ENCODE results near the gene ATL1. TPM values are rescaled to one million over a fixed set of nuclear protein-coding genes. Genes with fewer than 3 reads are reported as not detected.
A peak's percentile ranks its signal among the peaks of the same experiment; 100 is the strongest.

The ATL1 gene
- total and polyA plus RNA-seq, 2 of the 8 experiments (the other 6 are each of a cell fraction or from before 2014, with no cell fraction given) = 4.0 to 5.9 TPM

DNA sequence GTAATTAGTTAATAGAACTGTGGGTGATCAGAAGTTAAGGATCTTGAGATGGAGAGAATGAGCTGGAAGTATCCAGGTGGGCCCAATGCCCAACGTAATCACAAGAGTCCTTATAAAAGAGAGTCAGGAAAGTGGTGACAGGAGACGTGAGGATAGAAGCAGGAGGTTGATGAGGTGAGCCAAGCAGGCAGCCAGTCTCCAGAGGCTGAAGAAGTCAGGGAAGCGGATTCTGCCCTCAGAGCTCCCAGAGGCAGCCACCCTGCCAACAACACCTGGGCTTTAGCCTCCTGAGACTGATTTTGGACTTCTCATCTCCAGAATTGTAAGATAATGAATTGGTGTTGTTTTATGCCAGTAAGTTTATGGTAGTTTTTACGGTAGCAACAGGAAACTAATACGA is 118.2 kb downstream of the ATL1 start:
- H3K18ac ChIP-seq (ENCODE audit: extremely low read depth, low read length) = no peak overlapping the region
- no peaks in the 10 kb centered on the region for H3K27me3 ChIP-seq (replicated peaks in 1 of 4; ENCODE audit: control insufficient read depth in 3 of 4, extremely low read depth in 1 of 4, insufficient read depth in 3 of 4, low read length in 3 of 4)
- no peak overlapping the region for H2BK12ac ChIP-seq (ENCODE audit: low read depth, low read length)
- H3K79me1 ChIP-seq (ENCODE audit: low read depth, low read length) = no peaks in the 10 kb centered on the region
- 84% methylated on average over 5 of the region's 5 CpGs; no CpG with 5 or more reads in 1 of the 2 experiments for WGBS, 2 experiments (ENCODE audit: extremely low coverage in 1 of 2, insufficient coverage in 1 of 2, insufficient read length in 1 of 2, insufficient replicate concordance in 2 of 2, low coverage in 1 of 2, low lambda C conversion rate in 2 of 2, missing lambda C conversion rate in 1 of 2)
- DNase-seq (ENCODE audit: low read depth in 1 of 2, low spot score in 2 of 2) (no peak), FAIRE-seq (no peak)
- H3K4me3 ChIP-seq (ENCODE audit: extremely low read depth in 1 of 4, insufficient read depth in 2 of 4, low read depth in 3 of 4, low read length in 4 of 4) = no peak overlapping the region
- no peak overlapping the region for H4K5ac ChIP-seq (ENCODE audit: insufficient read length, low read depth, low read length)
- H3K23me2 ChIP-seq (ENCODE audit: low read depth, low read length) = no peaks in the 10 kb centered on the region
- no peak overlapping the region for H3K9ac ChIP-seq (replicated peaks in 1 of 4; ENCODE audit: extremely low read depth in 1 of 4, low read depth in 3 of 4, low read length in 3 of 4)
- no peak overlapping the region for H2BK120ac ChIP-seq (replicated peaks; ENCODE audit: low read depth, low read length)
- no peak overlapping the region for H3K14ac ChIP-seq (ENCODE audit: insufficient read length)
- H2AK5ac ChIP-seq (ENCODE audit: low read depth, low read length) = no peak overlapping the region
- no peak overlapping the region for H3K23ac ChIP-seq (ENCODE audit: insufficient read length)
- no peak for TF ChIP-seq GTF2F1 (IDR thresholded peaks at IDR 0.05; ENCODE audit: borderline replicate concordance, low read depth, low read length)
- TF ChIP-seq TBP (IDR thresholded peaks at IDR 0.05; ENCODE audit: low read depth, low read length) = no peak
- no peaks in the 10 kb centered on the region for H3K4me1 ChIP-seq (replicated peaks in 1 of 4; ENCODE audit: control insufficient read depth in 3 of 4, insufficient read depth in 4 of 4, low read length in 3 of 4)
- no peak overlapping the region for H3K27ac ChIP-seq (ENCODE audit: low read depth, low read length)
- no peak overlapping the region for H3K4ac ChIP-seq (replicated peaks; ENCODE audit: insufficient read length, low read depth, low read length)
- no peak overlapping the region for H4K91ac ChIP-seq (replicated peaks; ENCODE audit: insufficient read length, low read length)
- POLR2A ChIA-PET (ENCODE audit: partially characterized antibody) = interaction anchor here (0.8 to 2.1 kb wide), 3 partner anchors 10 to 18 kb away, joined by 3 to 10 read pairs (median 4); partner anchors contain the start of gene SAV1
- no peaks in the 10 kb centered on the region for H3K9me3 ChIP-seq (ENCODE audit: insufficient read depth in 2 of 2, low read depth in 1 of 2, low read length in 1 of 2)
- H2BK5ac ChIP-seq (ENCODE audit: low read depth, low read length) = no peak overlapping the region
- CTCF ChIA-PET (ENCODE audit: partially characterized antibody) = interaction anchor here (1.3 to 1.5 kb wide), 4 partner anchors 9 to 37 kb away, joined by 3 to 4 read pairs (median 3); no protein-coding TSS in a partner anchor
- no peak overlapping the region for H2BK15ac ChIP-seq (ENCODE audit: low read length)
- 0 out of 2 replicates have a peak overlapping the region, but pooled peaks have one; percentile 35 for H2AFZ ChIP-seq (ENCODE audit: low read length)
- H3K36me3 ChIP-seq (ENCODE audit: control insufficient read depth in 2 of 4, insufficient read depth in 4 of 4, low read length in 3 of 4) = no peaks in the 10 kb centered on the region
- no peak overlapping the region for H3K4me2 ChIP-seq (ENCODE audit: insufficient read depth in 1 of 2, low read depth in 2 of 2, low read length in 2 of 2)
- no peaks in the 10 kb centered on the region for H4K20me1 ChIP-seq (replicated peaks in 1 of 2; ENCODE audit: control insufficient read depth in 1 of 2, insufficient read depth in 2 of 2, low read length in 2 of 2)
- no peak overlapping the region for H3K56ac ChIP-seq (replicated peaks; ENCODE audit: insufficient read length, low read depth, low read length)
- H2BK20ac ChIP-seq (ENCODE audit: low read length) = no peak overlapping the region
- no peak overlapping the region for H4K8ac ChIP-seq (ENCODE audit: extremely low read depth, insufficient read depth, low read length)
- no peaks in the 10 kb centered on the region for H3K79me2 ChIP-seq (ENCODE audit: control insufficient read depth in 1 of 2, insufficient read depth in 2 of 2, low read length in 2 of 2)

Data from H1 (cell line).